Measurements from ENCODE around the gene NFRKB.

Gene NFRKB

GRCh38 chr11:129905402-129905801, 10.0 kb upstream of the NFRKB start:
- no peak overlapping the region for H3K4me3 ChIP-seq (ENCODE audit: low read depth, low read length, poor library complexity, severe bottlenecking)
- no peak overlapping the region for H2AFZ ChIP-seq (ENCODE audit: low read length)
- no peaks in the 10 kb centered on the region for H3K9me3 ChIP-seq (ENCODE audit: low read length)
- no peaks in the 10 kb centered on the region for H3K79me2 ChIP-seq (ENCODE audit: insufficient read depth, low read length)
- H3K27ac ChIP-seq (ENCODE audit: low read depth, low read length, poor library complexity, severe bottlenecking): no peak overlapping the region
- H3F3A ChIP-seq (ENCODE audit: insufficient read depth, low read length): no peaks in the 10 kb centered on the region
- peaks cover 95% of the 10 kb centered on the region for H3K36me3 ChIP-seq (ENCODE audit: insufficient read depth, low read length)
- no peaks in the 10 kb centered on the region for H4K20me1 ChIP-seq (ENCODE audit: insufficient read depth, low read length)
- no peaks in the 10 kb centered on the region for H3K27me3 ChIP-seq (ENCODE audit: insufficient read depth, low read length)
- no peak for TF ChIP-seq EZH2 (IDR thresholded peaks at IDR 0.05; ENCODE audit: borderline replicate concordance, low read length)
- TF ChIP-seq, protein P1, sequence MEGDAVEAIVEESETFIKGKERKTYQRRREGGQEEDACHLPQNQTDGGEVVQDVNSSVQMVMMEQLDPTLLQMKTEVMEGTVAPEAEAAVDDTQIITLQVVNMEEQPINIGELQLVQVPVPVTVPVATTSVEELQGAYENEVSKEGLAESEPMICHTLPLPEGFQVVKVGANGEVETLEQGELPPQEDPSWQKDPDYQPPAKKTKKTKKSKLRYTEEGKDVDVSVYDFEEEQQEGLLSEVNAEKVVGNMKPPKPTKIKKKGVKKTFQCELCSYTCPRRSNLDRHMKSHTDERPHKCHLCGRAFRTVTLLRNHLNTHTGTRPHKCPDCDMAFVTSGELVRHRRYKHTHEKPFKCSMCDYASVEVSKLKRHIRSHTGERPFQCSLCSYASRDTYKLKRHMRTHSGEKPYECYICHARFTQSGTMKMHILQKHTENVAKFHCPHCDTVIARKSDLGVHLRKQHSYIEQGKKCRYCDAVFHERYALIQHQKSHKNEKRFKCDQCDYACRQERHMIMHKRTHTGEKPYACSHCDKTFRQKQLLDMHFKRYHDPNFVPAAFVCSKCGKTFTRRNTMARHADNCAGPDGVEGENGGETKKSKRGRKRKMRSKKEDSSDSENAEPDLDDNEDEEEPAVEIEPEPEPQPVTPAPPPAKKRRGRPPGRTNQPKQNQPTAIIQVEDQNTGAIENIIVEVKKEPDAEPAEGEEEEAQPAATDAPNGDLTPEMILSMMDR (IDR thresholded peaks at IDR 0.05; ENCODE audit: low read length): no peak
- no peak overlapping the region for H3K9ac ChIP-seq (ENCODE audit: low read length)
- no peaks in the 10 kb centered on the region for H3K9me2 ChIP-seq (ENCODE audit: low read depth, low read length)
- no peak overlapping the region for H3K4me2 ChIP-seq (ENCODE audit: low read length)
- H3K4me1 ChIP-seq (ENCODE audit: insufficient read depth, low read length, severe bottlenecking): no peaks in the 10 kb centered on the region

GRCh38 chr11:129896062-129896461, 684 bp upstream of the NFRKB start:
- Histone ChIP-seq H3K27ac (ENCODE audit: low read depth, low read length, poor library complexity, severe bottlenecking) (peak overlapping the region; percentile 64), H3K27me3 (ENCODE audit: insufficient read depth, low read length) (no peaks in the 10 kb centered on the region), H3K36me3 (ENCODE audit: insufficient read depth, low read length) (peaks cover 43% of the 10 kb centered on the region), H3K4me3 (ENCODE audit: low read depth, low read length, poor library complexity, severe bottlenecking) (peak overlapping the region; percentile 83), H3K4me2 (ENCODE audit: low read length) (peak overlapping the region; percentile 64), H4K20me1 (ENCODE audit: insufficient read depth, low read length) (no peaks in the 10 kb centered on the region), H3K9me2 (ENCODE audit: low read depth, low read length) (no peaks in the 10 kb centered on the region), H2AFZ (ENCODE audit: low read length) (no peak overlapping the region), H3K4me1 (ENCODE audit: insufficient read depth, low read length, severe bottlenecking) (peaks cover 18% of the 10 kb centered on the region), H3K79me2 (ENCODE audit: insufficient read depth, low read length) (peaks cover 14% of the 10 kb centered on the region), H3K9me3 (ENCODE audit: low read length) (no peaks in the 10 kb centered on the region), H3F3A (ENCODE audit: insufficient read depth, low read length) (no peaks in the 10 kb centered on the region), H3K9ac (ENCODE audit: low read length) (peak overlapping the region; percentile 48)
- TF ChIP-seq, protein P1 (IDR thresholded peaks at IDR 0.05; ENCODE audit: low read length): no peak; the same call in 1 of the 2 replicates
- TF ChIP-seq EZH2 (IDR thresholded peaks at IDR 0.05; ENCODE audit: borderline replicate concordance, low read length): no peak

DNA sequence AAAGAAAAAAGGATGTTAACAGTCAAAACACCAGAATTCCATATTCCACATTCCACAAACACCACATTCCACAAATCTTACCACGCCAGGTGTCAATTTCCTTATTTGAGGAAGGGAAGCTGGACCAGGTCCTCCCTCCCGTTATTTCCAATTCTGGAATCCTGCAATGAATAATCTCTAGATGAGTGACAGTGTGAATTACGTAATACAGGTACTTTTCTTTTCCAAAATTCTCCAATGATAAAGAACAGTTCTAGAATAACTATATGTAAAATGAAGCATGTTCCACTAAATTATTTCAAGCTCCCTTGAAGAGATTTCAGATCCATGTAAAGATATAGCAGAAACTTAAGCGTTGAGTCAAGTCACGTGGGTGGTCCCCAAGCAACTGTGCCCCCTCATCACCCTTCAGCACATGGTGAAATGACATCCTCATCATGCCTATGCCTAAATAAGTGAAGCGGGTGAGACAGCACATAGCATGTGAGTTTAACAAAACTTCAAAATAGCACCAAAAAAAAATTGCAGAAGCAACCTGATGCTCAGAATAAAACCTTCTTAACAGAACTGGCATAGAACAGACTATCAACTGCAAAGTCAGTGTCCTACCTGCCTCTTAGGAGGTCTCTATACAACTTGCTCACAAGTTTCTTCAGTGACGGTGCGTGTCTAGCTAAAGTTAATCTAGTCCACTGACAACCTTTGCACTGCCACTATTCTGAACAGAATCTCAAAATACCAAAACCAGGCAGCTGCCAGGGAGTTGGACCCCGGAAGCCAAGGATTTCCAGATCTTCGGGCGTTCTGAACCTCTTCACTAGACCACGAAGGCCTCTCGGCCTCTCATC, 876 bp downstream of the NFRKB start:
- Histone ChIP-seq H3K27ac (ENCODE audit: low read depth, low read length, poor library complexity, severe bottlenecking) (no peak overlapping the region), H3K9me2 (ENCODE audit: low read depth, low read length) (no peaks in the 10 kb centered on the region), H3K4me2 (ENCODE audit: low read length) (peak overlapping the region; percentile 64), H3K79me2 (ENCODE audit: insufficient read depth, low read length) (peaks cover 14% of the 10 kb centered on the region), H3K4me1 (ENCODE audit: insufficient read depth, low read length, severe bottlenecking) (peaks cover 18% of the 10 kb centered on the region), H3K36me3 (ENCODE audit: insufficient read depth, low read length) (peaks cover 42% of the 10 kb centered on the region), H3K9ac (ENCODE audit: low read length) (peak overlapping the region; percentile 78), H3F3A (ENCODE audit: insufficient read depth, low read length) (no peaks in the 10 kb centered on the region), H3K27me3 (ENCODE audit: insufficient read depth, low read length) (no peaks in the 10 kb centered on the region), H4K20me1 (ENCODE audit: insufficient read depth, low read length) (no peaks in the 10 kb centered on the region), H3K9me3 (ENCODE audit: low read length) (no peaks in the 10 kb centered on the region), H2AFZ (ENCODE audit: low read length) (no peak overlapping the region), H3K4me3 (ENCODE audit: low read depth, low read length, poor library complexity, severe bottlenecking) (peak overlapping the region; percentile 83)
- TF ChIP-seq, protein P1 (IDR thresholded peaks at IDR 0.05; ENCODE audit: low read length): no peak
- TF ChIP-seq EZH2 (IDR thresholded peaks at IDR 0.05; ENCODE audit: borderline replicate concordance, low read length): no peak
